Frontal cortex (tissue), 4 donors: ENCODE data around the gene RIPK3. TPM values are rescaled to one million over a fixed set of nuclear protein-coding genes. Genes with fewer than 3 reads are reported as not detected.
"Not testable (repeated sequence)": the region's sequence is repeated elsewhere in the genome, so short reads cannot be mapped to it uniquely, and the experiment has no call there.

ENCODE experiments used
- DNase-seq, 2 donors: peaks; one replicate each; pipeline ENCODE4 v3.0.0; 2012; ENCODE audit warnings: low spot score in 2 of 2
- FAIRE-seq: peaks from 2 replicates; lab custom pipeline; 2012; peaks lifted over from hg19 to GRCh38; lab: Jason Lieb, UNC
- total RNA-seq: library from RNA; depleted of rRNA; stranded (reverse); fragments of >200 nt; gene quantifications from one replicate; pipeline ENCODE4 v1.2.3, GENCODE V29; 2014
- donor health status: control.
- donor health status: control.
- donor health status: control.

Gene RIPK3
- total RNA-seq: under 0.01 TPM

- DNase-seq (no peak), FAIRE-seq (no peak)
These were observed at the start of gene RIPK3 for GRCh38 chr14:24339284-24340151. Gene RIPK3 (minus strand): TSS chr14:24339991. CDS start chr14:24339826, 165 bp downstream.

- FAIRE-seq (no peak), DNase-seq (no peak)
These were observed 49.5 kb upstream of the RIPK3 start for GRCh38 chr14:24389226-24389848.

- DNase-seq (no peak), FAIRE-seq (no peak)
These were observed 48.8 kb upstream of the RIPK3 start for GRCh38 chr14:24388474-24389179.

- not testable (repeated sequence) for FAIRE-seq, DNase-seq
These were observed 47.8 kb upstream of the RIPK3 start for GRCh38 chr14:24387579-24387978.

- no peak for FAIRE-seq
- DNase-seq: no peak
These were observed 47.2 kb upstream of the RIPK3 start for GRCh38 chr14:24387009-24387345.

GRCh38 chr14:24385524-24385923 is 45.7 kb upstream of the RIPK3 start:
- FAIRE-seq (no peak), DNase-seq (no peak)

- FAIRE-seq (no peak), DNase-seq (no peak)
These were observed 44.4 kb upstream of the RIPK3 start for GRCh38 chr14:24384169-24384568.

GRCh38 chr14:24382064-24382371 is 42.2 kb upstream of the RIPK3 start:
- DNase-seq (no peak), FAIRE-seq (no peak)

GRCh38 chr14:24381363-24382063 is 41.7 kb upstream of the RIPK3 start:
- FAIRE-seq: no peak
- no peak for DNase-seq

- no peak for FAIRE-seq
- no peak for DNase-seq
These were observed 40.3 kb upstream of the RIPK3 start for GRCh38 chr14:24379907-24380730.

- DNase-seq: no peak
- FAIRE-seq: no peak
These were observed 39.5 kb upstream of the RIPK3 start for GRCh38 chr14:24378981-24379906.

- no peak for FAIRE-seq
- DNase-seq: no peak
These were observed 38.5 kb upstream of the RIPK3 start for GRCh38 chr14:24378327-24378726.

GRCh38 chr14:24377657-24378056 is 37.9 kb upstream of the RIPK3 start:
- no peak for FAIRE-seq
- no peak for DNase-seq

GRCh38 chr14:24377126-24377525 is 37.3 kb upstream of the RIPK3 start:
- FAIRE-seq (no peak), DNase-seq (no peak)

- DNase-seq: no peak
These were observed 36.8 kb upstream of the RIPK3 start for GRCh38 chr14:24376448-24377070.

GRCh38 chr14:24372701-24373416 is 33.1 kb upstream of the RIPK3 start:
- DNase-seq: no peak
- FAIRE-seq: no peak

More at GRCh38 chr14:24376448-24377070, 36.8 kb upstream of the RIPK3 start:
- no peak for FAIRE-seq

- not testable (repeated sequence) for DNase-seq, FAIRE-seq
These were observed 31.8 kb upstream of the RIPK3 start for GRCh38 chr14:24371605-24372004.
